ENCODE data around the gene ATP2B2.

ATP2B2 gene

DNA sequence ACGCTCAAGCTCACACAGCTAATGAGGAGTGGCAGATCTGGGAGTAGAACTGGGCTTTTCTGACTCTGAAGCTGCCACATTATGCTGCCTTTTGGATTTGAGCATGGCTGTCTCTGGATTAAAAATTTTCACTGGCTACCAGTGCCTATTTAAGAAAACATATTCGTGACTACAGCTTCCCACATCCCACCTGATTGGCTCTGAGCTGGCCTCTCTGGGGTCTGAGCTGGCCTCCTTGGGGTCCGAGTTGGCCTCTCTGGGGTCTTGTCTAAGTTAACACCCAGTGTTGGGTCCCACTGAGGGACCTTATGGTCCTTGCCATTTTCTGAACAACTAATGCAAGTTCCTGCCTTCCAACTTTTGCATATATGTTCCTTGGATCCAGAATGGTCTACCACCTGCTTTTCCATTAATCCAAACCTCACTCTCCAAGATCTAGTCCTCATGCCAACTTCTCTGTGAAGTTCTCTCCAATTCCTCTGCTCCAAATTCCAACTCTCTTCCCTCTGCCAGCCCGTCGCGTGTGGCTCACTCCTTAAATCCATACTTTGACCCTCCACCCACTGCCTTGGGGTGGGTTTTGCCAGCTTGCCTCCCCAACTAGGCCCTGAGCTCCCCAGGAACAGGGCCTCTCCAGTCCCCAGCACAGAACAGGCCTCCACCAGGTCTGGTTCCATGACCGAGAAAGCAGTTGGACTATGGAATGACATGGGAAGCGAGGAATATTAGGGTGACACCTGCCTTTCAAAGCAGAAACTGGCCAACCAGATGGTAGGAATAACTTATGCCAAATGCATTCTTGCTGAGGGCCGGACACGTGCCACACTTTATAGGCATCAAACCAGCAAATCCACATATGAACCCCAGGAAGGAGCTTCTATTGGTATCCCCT is 42.5 kb downstream of the ATP2B2 start:
- Histone ChIP-seq H3K4me3 (ENCODE audit: low read depth, low read length) (no peak overlapping the region), H3K9me3 (ENCODE audit: control insufficient read depth, insufficient read depth, low read length) (no peaks in the 10 kb centered on the region), H3K4me1 (ENCODE audit: control insufficient read depth, insufficient read depth, low read length) (no peaks in the 10 kb centered on the region), H3K9ac (ENCODE audit: low read depth, low read length) (no peak overlapping the region), H3K36me3 (ENCODE audit: control insufficient read depth, insufficient read depth, low read length) (no peaks in the 10 kb centered on the region), H3K27me3 (ENCODE audit: control insufficient read depth, insufficient read depth, low read length) (peaks cover 1% of the 10 kb centered on the region)

DNA sequence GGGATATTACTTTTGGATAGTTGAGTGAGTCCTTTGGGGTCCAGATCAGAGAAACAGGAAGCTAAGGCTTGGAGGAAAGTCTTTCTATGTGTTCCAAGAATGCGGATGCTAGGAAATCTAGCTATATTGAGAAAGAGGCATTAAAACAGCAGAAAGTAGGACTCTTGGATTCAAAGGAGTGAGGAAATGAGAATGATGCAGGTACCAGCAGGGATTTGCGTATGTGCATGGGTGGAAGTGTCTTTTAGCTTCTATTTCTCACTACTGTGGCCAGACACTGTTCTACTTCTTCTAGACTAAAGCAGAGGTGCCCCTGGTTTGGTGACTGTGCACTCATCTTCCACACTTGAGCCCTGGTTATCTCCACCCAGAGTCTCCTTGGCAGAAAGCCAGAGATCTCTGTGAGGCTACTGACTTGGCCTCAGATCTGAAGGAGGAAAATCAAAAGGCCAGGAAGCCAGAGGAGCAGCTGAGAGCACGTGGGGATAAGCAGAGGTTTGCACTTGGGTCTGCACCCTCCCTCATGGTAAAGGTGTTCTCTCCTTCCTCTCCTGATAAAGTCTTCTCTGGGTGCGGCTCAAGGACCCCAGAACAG is 44.3 kb downstream of the ATP2B2 start:
- Histone ChIP-seq H3K9ac (ENCODE audit: low read depth, low read length) (no peak overlapping the region), H3K4me3 (ENCODE audit: low read depth, low read length) (no peak overlapping the region), H3K9me3 (ENCODE audit: control insufficient read depth, insufficient read depth, low read length) (no peaks in the 10 kb centered on the region), H3K27me3 (ENCODE audit: control insufficient read depth, insufficient read depth, low read length) (peaks cover 2% of the 10 kb centered on the region), H3K4me1 (ENCODE audit: control insufficient read depth, insufficient read depth, low read length) (no peaks in the 10 kb centered on the region), H3K36me3 (ENCODE audit: control insufficient read depth, insufficient read depth, low read length) (no peaks in the 10 kb centered on the region)

DNA sequence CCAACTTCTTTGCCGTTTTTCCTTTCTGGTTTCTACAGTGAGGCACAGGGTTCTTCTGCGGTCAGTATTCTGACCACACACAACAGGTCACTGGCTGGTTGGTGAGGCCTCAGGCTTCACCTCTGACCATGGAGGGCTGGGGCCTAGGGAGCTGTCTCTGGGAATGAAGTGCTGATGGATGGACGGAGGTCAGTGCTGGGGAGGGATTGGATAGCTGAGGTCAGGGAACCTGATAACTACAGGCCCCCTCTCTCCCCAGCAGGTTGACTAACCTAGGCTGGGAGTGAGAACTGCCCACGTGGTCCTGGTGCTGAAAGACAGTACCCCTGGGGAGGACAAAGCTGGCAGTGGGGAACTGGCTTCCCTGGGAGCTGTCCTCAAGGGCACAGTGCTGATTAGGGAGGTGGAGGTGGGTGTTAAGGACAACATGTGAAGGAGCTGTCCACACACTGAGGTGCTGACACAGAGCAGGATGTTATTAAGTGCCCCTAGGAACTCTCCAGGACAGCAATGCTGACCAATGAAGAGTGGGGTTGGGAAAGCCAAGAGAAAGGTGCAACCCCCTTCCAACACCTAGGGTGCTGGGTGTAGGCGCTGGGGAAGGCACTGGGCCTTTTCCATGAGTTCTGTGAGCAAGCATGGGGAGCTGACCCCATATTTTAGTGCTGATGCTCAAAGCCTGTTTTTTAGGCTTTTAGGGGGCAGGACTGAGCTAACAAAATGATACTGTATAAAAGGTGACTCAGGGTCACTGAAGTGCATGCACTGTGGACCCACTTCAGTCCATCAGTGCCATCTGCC is 45.2 kb downstream of the ATP2B2 start:
- H3K27me3 ChIP-seq (ENCODE audit: control insufficient read depth, insufficient read depth, low read length) = peaks cover 2% of the 10 kb centered on the region
- H3K4me1 ChIP-seq (ENCODE audit: control insufficient read depth, insufficient read depth, low read length) = no peaks in the 10 kb centered on the region
- no peaks in the 10 kb centered on the region for H3K9me3 ChIP-seq (ENCODE audit: control insufficient read depth, insufficient read depth, low read length)
- H3K36me3 ChIP-seq (ENCODE audit: control insufficient read depth, insufficient read depth, low read length) = no peaks in the 10 kb centered on the region
- H3K9ac ChIP-seq (ENCODE audit: low read depth, low read length) = no peak overlapping the region
- no peak overlapping the region for H3K4me3 ChIP-seq (ENCODE audit: low read depth, low read length)

DNA sequence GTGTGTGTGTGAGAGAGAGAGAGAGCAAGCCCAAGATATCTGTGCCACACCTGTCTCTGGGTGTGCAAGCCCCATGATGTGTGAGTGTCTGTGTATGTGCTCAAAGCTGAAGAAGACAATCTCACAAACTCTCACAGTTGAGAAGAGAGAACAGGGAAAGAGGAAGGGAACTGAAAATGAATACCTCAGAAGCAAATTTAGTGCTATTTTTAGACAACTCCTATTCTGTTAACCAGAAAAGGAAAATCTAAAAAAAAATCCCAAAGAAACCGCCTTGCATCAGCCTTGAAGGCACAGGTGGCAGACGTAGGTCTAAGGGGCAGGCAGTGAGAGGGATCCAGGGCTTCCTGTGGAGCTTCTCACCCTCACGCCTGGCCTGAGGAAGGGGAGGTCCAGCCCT is 47.8 kb downstream of the ATP2B2 start:
- H3K4me1 ChIP-seq (ENCODE audit: control insufficient read depth, insufficient read depth, low read length) = no peaks in the 10 kb centered on the region
- H3K9me3 ChIP-seq (ENCODE audit: control insufficient read depth, insufficient read depth, low read length) = no peaks in the 10 kb centered on the region
- peaks cover 2% of the 10 kb centered on the region for H3K27me3 ChIP-seq (ENCODE audit: control insufficient read depth, insufficient read depth, low read length)
- no peak overlapping the region for H3K9ac ChIP-seq (ENCODE audit: low read depth, low read length)
- no peak overlapping the region for H3K4me3 ChIP-seq (ENCODE audit: low read depth, low read length)
- no peaks in the 10 kb centered on the region for H3K36me3 ChIP-seq (ENCODE audit: control insufficient read depth, insufficient read depth, low read length)

DNA sequence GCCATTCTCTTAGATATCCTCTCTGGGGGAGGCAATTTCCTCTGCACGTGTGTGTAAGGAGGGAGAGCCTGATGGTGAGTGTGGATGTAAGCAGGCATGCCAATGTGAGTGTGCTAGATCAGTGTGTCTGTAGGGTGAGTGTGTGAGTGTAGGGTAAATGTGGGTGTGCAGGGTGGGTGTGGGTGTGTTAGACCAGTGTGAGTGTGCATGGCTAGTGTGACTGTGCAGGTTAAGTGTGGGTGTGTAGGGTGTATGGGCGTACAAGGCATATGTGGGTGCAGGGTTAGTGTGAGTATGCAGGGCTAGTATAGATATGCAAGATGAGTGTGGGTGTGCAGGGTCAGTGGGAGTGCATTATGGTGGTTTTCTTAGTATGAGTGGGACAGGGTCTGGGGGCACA is 48.4 kb downstream of the ATP2B2 start:
- no peaks in the 10 kb centered on the region for H3K9me3 ChIP-seq (ENCODE audit: control insufficient read depth, insufficient read depth, low read length)
- H3K27me3 ChIP-seq (ENCODE audit: control insufficient read depth, insufficient read depth, low read length) = peaks cover 2% of the 10 kb centered on the region
- no peaks in the 10 kb centered on the region for H3K36me3 ChIP-seq (ENCODE audit: control insufficient read depth, insufficient read depth, low read length)
- H3K4me1 ChIP-seq (ENCODE audit: control insufficient read depth, insufficient read depth, low read length) = no peaks in the 10 kb centered on the region
- H3K9ac ChIP-seq (ENCODE audit: low read depth, low read length) = no peak overlapping the region
- H3K4me3 ChIP-seq (ENCODE audit: low read depth, low read length) = no peak overlapping the region

DNA sequence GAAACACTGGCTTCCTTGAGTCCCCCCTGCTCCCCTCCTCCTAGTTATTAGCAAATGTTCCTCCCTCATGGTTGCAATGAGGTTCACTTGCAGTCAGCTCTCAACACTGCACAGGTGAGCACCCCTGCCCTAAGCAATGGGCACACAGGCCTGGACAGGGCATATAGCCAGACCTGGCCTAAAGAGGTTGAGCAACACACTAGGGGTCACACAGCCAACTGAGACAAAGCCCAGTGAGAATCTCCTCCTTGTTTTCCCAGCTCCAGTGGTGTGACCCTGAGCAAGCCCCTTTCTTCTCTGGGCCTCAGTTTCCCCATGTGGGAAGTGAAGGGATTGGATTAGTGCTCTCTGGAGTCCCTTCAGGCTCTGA is 49.9 kb downstream of the ATP2B2 start:
- no peaks in the 10 kb centered on the region for H3K9me3 ChIP-seq (ENCODE audit: control insufficient read depth, insufficient read depth, low read length)
- no peak overlapping the region for H3K4me3 ChIP-seq (ENCODE audit: low read depth, low read length)
- H3K9ac ChIP-seq (ENCODE audit: low read depth, low read length) = no peak overlapping the region
- H3K27me3 ChIP-seq (ENCODE audit: control insufficient read depth, insufficient read depth, low read length) = peaks cover 2% of the 10 kb centered on the region
- H3K4me1 ChIP-seq (ENCODE audit: control insufficient read depth, insufficient read depth, low read length) = no peaks in the 10 kb centered on the region
- H3K36me3 ChIP-seq (ENCODE audit: control insufficient read depth, insufficient read depth, low read length) = no peaks in the 10 kb centered on the region

DNA sequence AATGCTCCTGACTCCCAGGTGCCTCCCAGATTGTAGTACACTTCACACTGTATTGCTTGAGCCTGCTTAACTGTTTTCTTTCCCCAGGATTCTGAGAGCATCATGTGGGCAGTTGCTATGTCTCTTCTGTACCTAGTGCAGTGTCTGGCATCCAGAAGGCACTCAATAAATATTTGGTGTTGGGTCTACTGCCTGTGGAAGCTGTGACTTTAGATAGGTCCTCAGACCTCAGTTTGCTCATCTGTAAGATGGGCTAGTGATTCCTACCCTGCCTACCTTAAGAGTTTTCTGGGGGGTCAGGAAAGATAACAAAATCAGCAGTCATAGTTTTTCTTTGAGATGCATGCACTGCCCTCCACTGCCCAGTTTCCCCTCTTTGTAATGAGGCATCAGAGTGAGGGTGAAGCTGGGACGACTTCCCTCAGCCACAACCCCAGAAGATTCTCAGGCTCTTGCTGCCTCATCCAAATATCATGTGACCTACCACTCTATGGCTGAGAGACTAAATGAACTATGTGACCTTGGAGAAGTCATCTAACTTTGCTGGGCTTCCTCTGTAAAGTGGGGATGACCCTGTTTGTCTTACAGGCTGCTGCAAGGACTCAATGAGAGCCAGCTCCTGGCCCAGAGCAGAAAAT is 50.4 kb downstream of the ATP2B2 start:
- Histone ChIP-seq H3K4me3 (ENCODE audit: low read depth, low read length) (no peak overlapping the region), H3K4me1 (ENCODE audit: control insufficient read depth, insufficient read depth, low read length) (no peaks in the 10 kb centered on the region), H3K9ac (ENCODE audit: low read depth, low read length) (no peak overlapping the region), H3K27me3 (ENCODE audit: control insufficient read depth, insufficient read depth, low read length) (peaks cover 2% of the 10 kb centered on the region), H3K9me3 (ENCODE audit: control insufficient read depth, insufficient read depth, low read length) (no peaks in the 10 kb centered on the region), H3K36me3 (ENCODE audit: control insufficient read depth, insufficient read depth, low read length) (no peaks in the 10 kb centered on the region)

DNA sequence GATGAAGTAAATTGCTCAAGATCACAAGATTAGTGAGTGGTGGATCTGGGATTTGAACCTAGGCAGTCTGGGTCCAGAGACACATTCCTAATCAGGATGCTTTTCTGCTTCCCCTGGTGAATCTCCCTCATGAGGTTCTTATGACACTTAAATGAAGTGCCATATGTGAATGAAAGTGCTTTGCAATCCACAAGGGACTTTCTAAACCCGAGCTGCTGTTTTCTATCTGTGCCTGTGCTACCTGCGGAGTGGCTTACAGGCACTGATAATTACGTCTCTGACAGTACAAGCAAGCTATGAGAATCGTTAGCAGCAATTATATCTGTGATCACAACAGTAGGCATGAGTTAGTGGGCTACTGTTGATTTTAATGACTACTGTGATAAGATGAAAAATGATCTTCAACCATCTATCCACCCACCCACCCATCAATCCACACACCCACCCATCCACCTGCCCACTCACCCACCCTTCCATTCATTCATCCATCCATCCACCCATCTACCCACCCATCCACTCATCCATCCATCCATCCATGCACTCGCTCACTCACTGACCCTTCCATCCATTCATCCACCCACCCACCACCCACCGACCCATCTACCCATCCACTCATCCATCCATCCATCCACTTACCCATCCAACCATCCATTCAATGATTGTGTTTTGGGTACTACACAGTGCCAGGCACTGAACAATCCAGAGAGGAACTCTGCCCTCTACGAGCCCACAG is 51.8 kb downstream of the ATP2B2 start:
- Histone ChIP-seq H3K4me1 (ENCODE audit: control insufficient read depth, insufficient read depth, low read length) (no peaks in the 10 kb centered on the region), H3K9me3 (ENCODE audit: control insufficient read depth, insufficient read depth, low read length) (no peaks in the 10 kb centered on the region), H3K9ac (ENCODE audit: low read depth, low read length) (no peak overlapping the region), H3K4me3 (ENCODE audit: low read depth, low read length) (no peak overlapping the region), H3K36me3 (ENCODE audit: control insufficient read depth, insufficient read depth, low read length) (no peaks in the 10 kb centered on the region), H3K27me3 (ENCODE audit: control insufficient read depth, insufficient read depth, low read length) (peaks cover 2% of the 10 kb centered on the region)

DNA sequence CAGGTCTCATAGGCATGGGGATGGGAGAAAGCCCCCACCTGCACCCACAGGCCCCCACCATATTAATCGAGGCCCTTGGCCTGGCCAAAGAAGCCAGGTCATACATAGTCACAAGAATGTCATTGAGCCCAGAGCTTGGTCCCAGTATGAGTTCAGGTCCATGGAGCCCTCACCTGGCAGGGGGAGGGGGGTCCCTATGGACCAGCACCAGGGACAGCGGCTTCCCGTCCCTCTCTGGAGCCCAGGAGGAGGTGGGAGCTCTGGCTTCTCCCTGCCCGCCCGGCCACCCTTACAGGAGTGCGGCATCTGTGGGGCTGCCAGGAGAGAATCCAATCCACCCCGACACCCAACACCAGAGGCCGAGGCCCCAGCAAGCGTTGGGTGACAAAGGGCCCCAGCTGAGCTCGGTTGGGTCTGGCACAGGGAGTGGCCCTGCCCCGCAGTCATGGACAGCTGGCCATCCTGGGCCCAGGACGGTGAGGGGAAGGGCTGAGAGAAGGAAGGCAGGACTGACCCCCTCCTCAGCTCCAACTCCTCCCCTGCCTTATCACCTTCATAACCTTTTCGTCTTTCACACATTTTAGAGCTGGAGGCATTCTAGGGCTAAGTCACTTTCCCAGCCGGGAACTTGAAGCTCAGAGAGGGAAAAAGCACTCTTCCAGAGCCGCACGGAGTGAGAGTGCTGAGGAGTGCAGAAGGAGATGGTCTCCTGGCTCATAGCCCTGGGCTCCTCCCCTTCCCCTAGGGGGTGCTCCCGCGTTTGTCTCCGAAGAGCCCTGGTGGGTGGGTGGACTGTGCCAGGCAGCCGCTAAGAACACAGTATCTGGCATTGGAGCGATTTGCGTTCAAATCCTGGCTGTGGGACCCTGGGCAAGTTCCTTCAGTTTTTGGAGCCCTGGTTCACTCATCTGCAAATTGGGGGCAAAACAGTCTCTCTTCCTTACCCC is 54.6 kb downstream of the ATP2B2 start:
- Histone ChIP-seq H3K9me3 (ENCODE audit: control insufficient read depth, insufficient read depth, low read length) (no peaks in the 10 kb centered on the region), H3K9ac (ENCODE audit: low read depth, low read length) (no peak overlapping the region), H3K4me3 (ENCODE audit: low read depth, low read length) (no peak overlapping the region), H3K4me1 (ENCODE audit: control insufficient read depth, insufficient read depth, low read length) (no peaks in the 10 kb centered on the region), H3K27me3 (ENCODE audit: control insufficient read depth, insufficient read depth, low read length) (no peaks in the 10 kb centered on the region), H3K36me3 (ENCODE audit: control insufficient read depth, insufficient read depth, low read length) (no peaks in the 10 kb centered on the region)

DNA sequence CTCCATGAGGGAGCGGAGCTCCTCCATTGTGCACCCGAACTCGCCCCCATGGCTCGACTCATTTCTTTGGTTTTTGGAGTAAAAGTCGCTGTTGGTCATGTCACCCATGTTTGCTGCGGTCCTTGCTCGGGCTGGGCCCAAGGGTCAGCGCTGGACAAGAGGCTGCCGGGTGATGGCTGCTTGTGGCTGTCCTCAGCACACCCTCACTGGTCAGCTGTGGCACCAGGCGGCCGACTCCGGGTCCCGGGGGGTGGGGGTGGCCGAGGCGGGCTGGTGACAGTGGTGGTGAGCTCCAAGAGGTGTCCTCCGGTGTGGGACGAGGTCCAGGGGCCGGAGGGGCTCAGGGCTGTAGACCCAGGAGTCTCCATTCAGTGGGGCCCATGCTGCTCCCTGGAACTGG is 56.0 kb downstream of the ATP2B2 start:
- Histone ChIP-seq H3K27me3 (ENCODE audit: control insufficient read depth, insufficient read depth, low read length) (no peaks in the 10 kb centered on the region), H3K4me3 (ENCODE audit: low read depth, low read length) (no peak overlapping the region), H3K36me3 (ENCODE audit: control insufficient read depth, insufficient read depth, low read length) (no peaks in the 10 kb centered on the region), H3K4me1 (ENCODE audit: control insufficient read depth, insufficient read depth, low read length) (no peaks in the 10 kb centered on the region), H3K9me3 (ENCODE audit: control insufficient read depth, insufficient read depth, low read length) (no peaks in the 10 kb centered on the region), H3K9ac (ENCODE audit: low read depth, low read length) (no peak overlapping the region)
